Activated naive CD8-positive, alpha-beta T cell treated with anti-CD3 and anti-CD28 coated beads, Interleukin-2, amount 50 U/mL, for 16 hours (primary cell): ENCODE data around the gene CLPTM1L.
"Not testable (repeated sequence)": the region's sequence is repeated elsewhere in the genome, so short reads cannot be mapped to it uniquely, and the experiment has no call there.

ENCODE experiments used
- DNase-seq: peaks from one replicate; pipeline ENCODE4 v3.0.0-alpha.2; 2020; ENCODE audit warnings: low read depth, low spot score

CLPTM1L gene

DNA sequence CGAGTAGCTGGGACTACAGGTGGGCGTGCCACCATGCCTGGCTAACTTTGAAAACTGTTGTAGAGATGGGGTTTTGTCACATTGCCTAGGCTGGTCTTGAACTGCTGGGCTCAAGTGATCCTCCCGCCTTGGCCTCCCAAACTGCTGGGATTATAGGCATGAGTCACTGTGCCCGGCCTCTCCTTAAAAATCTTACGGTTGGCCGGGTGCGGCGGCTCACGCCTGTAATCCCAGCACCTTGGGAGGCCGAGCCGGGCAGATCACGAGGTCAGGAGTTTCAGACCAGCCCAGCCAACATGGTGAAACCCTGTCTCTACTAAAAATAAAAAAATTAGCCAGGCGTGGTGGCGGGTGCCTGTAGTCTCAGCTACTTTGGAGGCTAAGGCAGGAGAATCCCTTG is 2.2 kb downstream of the CLPTM1L start:
- DNase-seq = not testable (repeated sequence)

DNA sequence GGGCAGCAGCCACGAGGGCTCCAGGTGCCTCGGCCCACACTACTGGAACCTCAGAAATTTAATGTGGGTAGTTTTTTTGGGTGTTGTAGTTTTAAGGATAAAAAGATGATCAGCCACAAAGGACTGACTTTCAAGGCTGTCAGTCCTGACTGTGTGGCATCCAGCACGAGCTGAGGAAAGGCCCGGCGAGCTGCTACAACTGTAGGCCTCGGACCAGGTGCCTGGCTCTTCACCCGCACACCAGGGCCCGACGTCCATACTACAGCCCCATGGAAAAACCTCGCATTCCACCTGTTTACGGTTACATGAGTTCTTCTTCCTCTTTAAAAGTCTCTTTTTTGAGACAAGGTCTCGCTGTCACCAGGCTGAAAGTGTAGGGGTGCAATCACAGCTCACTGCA is 2.6 kb downstream of the CLPTM1L start:
- DNase-seq = no peak

DNA sequence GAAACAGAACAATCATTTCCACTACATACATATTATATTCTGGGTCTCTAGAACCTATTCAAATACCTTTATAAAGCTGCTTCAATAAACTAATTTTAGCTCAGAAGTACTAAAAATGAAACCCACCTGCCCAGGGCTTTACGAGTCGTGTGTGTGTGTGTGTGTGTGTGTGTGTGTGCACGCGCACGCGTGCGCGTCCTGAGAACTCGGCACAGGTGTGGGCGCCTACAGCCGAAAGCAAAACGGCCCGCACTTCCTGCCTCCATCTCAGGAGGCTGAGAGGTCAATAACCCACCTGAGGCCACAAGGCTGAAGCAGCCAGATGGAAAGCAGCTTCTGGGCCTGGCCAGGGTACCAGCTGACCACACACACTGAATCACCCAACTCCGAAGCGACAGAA is 3.0 kb downstream of the CLPTM1L start:
- no peak for DNase-seq

DNA sequence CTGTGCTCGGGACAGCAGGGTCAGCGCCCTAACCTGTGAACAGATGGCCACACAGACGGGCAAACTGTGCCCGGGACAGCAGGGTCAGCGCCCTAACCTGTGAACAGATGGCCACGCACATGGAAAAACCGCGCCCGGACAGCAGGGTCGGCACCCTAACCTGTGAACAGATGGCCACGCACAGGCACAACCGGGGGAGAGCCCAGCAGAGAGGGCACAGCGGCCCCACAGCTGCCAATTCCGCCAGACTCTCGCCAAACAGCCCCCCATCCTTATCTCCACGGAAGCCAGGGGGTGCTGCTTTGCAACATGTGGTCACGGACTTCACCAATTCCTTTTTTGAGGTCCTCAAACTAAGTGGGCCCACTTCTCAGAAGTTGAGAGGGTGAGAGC is 5.1 kb downstream of the CLPTM1L start:
- not testable (repeated sequence) for DNase-seq

DNA sequence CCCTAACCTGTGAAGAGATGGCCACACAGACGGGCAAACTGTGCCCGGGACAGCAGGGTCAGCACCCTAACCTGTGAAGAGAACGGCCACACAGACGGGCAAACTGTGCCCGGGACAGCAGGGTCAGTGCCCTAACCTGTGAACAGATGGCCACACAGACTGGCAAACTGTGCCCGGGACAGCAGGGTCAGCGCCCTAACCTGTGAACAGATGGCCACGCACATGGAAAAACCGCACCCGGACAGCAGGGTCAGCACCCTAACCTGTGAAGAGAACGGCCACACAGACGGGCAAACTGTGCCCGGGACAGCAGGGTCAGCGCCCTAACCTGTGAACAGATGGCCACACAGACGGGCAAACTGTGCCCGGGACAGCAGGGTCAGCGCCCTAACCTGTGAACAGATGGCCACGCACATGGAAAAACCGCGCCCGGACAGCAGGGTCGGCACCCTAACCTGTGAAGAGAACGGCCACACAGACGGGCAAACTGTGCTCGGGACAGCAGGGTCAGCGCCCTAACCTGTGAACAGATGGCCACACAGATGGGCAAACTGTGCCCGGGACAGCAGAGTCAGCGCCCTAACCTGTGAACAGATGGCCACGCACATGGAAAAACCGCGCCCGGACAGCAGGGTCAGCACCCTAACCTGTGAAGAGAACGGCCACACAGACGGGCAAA is 5.6 kb downstream of the CLPTM1L start:
- not testable (repeated sequence) for DNase-seq

DNA sequence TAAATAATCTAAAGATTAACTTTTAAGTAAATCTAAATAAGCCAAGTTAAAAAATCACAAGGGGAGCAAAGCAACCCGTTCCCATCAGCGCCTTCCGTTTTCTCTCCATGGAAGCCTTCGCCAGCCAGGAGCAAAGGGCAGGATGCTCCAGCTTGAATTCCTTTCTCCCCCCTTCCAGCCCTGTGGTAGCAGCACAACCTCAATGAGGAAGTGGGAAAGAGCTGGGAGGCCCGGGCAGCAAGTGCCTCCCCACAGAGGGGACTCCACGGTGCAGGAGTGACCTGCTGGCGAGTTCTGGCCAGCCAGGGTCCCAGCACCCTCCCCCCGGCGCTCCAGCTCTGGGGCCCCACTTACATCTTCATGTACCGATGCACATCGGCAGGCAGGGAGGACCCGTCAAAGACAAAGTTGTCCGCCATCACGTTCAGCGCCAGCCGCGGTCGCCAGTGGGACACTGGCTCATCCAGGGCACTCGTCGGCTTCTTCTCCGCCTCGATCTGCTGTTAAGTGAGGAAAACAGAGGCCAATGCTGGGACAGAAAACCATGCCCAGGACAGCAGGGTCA is 6.3 kb downstream of the CLPTM1L start:
- no peak for DNase-seq

DNA sequence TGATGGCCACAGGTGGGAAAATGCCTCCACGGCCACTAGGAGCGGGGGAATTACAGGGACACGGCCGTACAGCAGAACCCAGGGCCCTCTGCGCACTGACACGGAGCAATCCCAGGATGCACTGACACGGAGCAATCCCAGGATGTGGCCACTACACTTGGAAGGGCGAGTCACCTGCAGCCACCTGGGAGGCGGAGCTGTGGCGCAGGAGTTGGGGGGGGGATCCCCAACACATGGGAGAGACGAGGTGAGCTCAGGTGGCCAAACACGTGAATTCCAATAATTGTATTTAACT is 6.8 kb downstream of the CLPTM1L start:
- DNase-seq = no peak

DNA sequence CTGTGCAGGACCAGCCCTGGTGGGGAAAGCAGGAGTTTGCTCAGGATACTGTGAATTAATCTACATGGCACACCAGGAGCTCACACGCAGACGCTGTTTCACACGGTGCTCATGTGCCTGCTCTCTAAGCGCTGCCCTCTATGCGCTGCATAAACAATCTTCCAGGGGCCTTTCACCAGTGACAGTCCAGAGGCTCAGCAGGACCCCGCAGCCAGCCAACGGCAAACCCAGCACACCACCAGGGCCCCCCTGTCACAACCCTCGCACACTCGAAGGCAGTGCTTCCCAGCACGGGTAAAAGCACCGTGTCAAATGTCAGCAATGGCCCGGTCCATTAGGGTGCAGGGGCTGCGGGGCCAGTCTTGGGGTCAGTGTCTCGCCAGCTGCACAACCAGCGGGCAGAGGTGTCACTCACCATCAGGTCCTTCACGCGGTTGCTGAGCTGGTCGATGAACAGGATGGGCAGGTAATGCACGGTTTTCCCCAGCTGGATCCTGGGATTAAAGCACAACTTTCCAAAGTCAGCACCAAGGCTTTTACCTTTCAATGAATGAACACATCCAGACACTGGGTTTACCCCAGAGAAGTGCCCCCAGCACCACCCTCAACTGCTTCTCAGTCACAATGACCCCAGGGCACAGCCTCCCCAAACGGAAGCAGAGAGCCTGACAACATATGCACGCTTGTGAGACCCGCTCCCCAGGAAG is 7.3 kb downstream of the CLPTM1L start:
- DNase-seq = no peak

DNA sequence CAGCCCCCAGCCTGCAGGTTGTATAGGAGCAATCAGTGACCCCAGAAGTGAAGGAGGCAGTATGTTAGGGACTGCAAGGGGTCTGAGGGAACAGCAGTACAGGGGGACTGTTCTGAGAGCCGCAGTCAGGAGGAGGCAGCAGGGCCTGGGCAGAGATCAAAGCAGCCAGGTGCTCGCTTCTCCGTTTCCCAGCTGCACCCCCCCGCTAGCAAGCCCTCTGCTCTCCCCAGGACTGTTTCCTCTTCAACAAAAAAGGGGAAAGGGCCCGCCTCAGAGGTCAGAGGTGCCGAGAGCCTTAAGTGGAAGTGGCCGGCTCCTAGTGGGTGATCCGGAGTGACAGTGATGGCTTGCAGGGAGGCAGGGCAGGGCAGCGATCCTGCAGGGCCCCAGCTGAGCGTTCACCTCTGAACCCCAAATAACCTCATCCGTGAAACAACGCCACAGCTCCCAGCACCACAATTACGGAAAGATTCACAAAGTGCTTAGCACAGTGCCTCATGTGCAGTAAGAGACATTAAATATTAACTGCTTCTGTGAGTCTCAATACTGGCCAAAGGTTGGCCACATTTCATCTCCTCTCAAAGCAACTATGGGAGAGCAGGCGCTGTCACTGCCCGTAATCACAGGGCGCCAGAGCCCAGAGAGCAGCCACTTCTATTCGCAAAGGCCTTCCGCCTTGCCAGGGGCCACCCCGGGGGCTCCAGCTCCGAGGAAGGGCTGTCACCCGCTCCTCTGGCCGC is 8.0 kb downstream of the CLPTM1L start:
- DNase-seq = no peak

DNA sequence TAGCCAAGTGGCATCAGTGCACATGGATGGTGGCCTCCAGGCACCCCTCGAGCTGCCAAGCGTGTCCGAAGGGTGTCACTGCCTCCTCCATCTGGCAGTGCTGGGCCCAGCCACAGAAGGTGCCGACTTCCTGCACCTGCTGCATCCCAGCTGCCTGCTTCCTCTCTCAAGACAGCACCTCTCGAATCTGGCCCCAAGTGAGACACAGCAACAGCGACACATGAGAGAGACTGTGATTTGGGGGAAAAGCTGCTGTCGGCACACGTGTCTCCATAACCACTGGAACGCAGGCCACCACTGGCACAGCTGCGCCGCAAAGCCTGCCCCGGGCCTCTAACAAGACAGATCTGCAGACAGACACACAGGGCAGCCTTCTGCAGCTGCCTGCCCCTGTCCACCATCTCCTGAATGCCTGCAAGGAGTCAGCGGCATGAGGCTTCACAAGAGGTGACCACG is 8.8 kb downstream of the CLPTM1L start:
- DNase-seq = no peak

DNA sequence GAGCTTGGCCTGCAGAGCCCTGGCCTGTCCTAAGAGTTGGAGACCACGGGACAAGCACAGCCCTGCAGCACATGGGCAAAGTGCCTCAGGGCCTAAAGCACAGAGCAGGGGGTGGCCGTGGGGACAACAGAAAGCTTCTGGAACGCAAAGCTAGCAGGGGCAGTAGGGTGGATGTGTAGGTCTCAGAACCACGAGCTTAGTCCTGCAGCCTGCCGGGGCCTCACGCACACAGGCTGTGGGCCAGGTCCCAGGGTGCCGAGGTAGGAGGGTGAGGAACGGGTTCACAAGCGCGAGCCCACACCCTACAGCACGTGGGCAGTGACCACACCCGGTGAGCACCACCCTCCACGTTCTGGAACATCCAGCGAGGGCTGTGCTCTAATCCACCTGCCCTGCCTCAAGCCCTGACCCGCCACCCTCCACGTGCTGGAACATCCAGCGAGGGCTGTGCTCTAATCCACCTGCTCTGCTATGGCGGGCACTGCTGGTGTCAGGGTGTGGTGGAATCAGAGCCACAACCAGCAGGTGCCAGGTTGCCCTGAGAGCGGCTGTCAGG is 9.3 kb downstream of the CLPTM1L start:
- no peak for DNase-seq

DNA sequence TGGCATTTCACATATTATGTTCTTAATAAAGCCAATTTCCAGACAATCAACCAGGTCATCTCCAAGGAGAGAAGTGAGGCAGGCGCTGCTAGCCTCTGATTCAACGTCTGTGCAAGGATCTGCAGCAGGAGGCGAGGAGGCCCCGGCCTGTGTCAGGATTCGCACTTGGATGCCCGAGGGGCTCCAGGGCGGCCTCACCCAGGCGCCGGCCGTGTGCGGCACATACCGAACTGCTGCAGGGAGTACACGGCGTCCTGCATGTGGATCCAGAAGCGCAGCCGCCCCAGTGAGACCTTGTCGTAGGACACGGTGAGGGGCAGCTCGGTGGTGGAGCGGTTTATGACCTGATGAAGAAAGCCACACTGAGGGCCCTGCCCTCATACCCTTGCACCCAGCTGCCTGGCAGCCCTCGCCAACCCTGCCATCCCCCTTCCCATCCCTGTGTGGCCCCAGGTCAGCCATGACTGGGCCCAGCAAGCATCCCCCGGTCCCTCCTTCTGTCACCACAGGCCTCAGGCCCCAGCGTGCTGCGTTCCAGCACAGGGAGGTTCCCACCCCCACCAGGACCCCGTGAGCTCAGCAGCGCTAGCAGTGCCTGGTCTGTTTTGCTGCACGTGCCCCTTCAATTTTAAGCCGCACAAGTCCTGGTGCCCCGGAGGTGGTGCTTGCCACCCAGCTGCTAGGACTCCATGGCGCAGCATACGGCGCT is 9.9 kb downstream of the CLPTM1L start:
- DNase-seq = no peak

DNA sequence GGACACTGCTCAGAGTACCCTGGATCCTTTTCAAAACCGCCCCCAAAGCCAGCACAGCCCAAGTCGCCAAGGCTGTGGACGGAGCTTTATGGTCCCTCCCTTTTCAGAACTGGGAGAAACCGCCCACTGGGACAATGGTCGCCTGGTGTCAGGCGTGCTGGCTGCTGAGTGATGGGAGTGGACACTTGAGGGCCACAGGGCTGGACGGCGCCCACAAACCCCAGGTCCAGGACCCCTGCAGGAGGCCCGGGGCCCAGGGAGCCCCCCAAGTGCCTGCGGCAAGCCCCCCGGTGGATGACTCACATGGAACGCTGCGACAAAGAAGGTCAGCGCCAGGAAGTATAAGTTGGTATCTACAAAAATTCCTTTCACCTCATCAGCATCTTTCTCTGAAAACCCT is 10.9 kb downstream of the CLPTM1L start:
- DNase-seq = no peak

DNA sequence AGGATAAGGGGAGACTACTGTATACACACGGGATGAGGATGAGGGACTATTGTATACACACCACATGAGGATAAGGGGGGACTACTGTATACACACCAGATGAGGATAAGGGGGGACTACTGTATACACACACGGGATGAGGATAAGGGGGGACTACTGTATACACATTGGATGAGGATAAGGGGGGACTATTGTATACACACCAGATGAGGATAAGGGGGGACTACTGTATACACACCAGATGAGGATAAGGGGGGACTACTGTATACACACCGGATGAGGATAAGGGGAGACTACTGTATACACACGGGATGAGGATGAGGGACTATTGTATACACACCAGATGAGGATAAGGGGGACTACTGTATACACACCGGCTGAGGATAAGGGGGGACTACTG is 11.6 kb downstream of the CLPTM1L start:
- DNase-seq = not testable (repeated sequence)

DNA sequence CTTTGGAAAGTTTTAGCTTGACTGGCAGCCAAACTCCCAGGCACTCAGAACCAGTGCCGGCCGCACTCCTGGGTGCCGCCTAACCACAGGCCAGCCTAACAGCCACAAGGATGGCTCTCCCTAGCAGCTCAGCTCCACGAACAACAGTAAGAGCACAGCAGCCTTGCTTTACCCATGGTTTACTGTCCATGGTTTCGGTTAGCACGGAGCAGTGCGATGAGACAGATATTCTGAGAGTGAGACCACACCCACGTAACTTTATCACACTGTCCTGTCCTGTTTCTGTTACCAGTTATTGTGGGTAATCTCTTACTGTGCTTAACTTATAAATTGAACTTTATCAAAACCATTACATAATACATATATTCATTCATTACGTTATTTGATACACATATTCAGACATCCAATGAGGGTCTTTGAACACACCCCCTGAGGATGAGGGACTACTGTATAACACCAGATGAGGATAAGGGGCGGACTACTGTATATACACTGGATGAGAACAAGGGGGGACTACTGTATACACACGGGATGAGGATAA is 12.4 kb downstream of the CLPTM1L start:
- no peak for DNase-seq

DNA sequence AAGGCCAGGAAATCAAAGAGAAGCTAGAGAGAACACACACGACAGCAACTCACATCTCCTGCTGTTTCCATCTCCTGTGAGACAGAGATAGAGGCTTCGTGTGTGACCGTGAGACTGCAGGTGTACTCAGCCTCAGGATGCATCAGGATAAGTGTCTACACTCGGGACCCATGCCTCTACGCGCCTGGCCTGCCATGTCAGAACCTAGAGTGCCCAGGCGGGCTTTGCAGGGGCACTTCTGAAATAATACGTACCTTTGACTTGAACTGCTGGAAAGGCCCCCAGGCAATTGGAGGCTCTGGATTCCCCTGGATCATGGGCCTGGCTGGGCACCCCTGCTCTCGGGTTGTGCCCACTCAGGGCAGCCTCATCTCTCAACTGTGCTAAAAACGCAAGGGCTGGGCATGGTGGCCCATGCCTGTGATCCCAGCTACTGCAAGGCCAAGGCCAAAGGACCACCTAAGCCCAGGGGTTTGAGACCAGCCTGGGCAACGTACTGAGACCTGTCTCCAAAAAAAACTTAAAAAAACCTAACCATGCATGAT is 13.0 kb downstream of the CLPTM1L start:
- no peak for DNase-seq

DNA sequence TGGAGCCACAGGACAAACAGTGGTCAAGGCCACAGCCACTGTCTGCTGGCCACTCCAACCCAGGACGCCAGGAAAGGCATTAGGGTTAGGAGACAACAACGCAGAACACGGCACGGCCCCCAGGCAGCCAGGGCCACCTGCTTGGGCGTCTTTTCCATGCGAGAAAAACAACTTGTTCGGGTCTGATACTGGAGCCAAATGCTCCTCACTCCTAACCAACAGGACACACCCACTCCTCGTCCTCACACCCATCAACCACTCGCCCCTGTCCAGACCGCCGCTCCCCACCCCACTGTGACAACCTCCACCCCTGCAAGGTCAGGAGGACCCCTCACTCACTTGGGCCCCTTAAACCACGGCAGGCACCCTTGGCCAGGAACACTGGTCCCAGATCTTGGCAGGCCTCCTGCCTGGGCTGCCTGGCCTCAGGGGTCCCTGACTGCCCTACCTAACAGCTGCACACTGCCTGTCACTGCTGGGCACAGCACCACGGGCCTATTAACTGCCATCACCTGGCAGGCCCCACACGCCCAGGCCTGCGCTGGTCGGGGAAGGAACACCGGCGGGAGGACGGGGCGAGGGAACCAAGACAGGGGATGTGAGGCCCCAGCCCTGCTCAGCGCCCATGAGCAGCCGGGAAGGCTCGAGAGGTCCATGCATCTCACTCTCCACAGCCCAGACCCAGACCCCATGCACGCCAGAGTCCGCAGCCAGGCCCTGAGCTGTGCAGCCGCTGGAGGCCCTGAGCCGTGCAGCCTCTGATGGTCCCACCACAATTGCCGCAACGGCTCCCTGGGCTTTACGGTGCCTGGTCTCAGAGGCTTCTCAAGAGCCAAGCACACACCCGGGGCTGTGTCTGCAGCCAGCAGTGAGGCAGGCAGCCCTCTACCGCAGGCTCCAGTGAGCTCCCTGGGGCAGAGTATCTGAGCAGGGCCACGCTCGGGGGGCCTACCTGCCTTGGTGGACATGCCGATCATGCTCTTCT is 13.8 kb downstream of the CLPTM1L start:
- DNase-seq = no peak

DNA sequence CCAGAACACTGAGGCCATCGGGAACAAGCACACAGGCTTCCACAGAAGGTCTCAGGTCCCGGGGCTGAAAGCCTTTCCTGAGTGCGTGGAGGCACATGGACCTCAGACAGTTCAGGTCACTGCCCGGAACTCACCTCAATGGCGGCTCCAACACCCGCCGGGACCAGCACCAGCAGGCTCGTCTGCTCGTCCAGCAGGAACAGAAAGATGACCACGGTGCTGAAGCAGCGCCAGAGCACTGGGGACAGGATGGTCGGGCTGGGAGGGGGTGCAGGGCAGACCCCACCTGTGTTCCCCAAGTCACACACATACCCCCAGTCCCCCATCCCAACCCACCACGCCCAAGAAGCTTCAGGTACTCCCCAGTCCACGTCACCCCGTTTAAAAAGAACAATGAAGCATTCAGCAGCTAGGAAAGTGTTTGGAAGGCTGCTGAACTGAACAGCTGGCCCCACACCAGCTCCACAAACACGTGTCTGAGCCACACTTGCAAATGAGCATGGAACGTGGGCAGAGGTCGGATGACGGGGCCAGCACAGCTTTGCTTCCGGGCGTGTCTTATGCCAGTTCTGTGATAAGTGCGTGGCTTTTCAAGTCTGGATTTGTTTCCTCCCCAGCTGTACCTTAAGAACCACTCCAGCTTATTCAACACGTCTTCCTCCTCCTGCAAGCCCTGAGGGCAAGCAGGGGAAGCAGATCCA is 14.6 kb downstream of the CLPTM1L start:
- DNase-seq = no peak

DNA sequence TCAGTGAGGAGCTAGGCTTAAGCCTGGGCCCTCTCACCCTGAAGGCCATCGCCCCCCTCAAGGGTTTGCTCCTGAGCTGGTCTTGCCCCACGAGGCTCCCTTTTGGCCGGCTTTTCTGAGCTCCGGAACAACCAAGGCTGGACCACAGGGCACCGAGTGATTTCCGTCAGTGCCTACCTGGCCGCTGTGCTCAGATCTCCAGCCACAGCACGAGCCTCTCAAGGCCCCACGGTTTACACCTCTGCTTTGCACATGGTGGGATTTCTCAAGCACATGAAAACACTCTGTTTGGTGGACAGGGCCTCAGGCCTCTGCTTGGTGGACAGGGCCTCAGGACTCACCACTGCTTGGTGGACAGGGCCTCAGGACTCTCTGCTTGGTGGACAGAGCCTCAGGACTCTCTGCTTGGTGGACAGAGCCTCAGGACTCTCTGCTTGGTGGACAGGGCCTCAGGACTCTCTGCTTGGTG is 15.8 kb downstream of the CLPTM1L start:
- DNase-seq = no peak
